GM12874 (cell line): Measurements from ENCODE around the gene MAMSTR.

Source experiments
- TF ChIP-seq, protein P1 (sequence below): IDR thresholded peaks from 2 replicates; pipeline ENCODE4 v1.5.1; 2011; ENCODE audit warnings: low read depth, mild to moderate bottlenecking, control low read depth, low read length, moderate library complexity; ENCODE audit not compliant: insufficient read depth

MAMSTR gene

DNA sequence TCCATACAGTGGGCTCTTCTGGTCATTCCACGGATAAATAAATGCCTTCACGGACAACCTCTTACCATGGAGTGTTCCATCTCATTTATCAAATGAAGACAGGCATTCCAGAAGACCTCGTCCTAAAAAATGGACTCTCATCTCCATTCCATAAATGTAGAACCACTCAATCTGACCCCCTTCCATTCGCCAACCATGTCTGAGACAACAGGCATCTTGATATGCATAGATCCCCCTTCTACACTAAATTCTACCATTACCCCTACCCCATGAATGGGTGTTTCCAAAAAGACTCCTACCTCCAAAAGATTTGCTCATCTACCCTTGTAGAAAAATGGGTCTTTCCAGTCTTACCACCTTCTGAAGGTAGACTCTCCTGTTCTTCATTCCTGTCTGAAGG lies 11.9 kb upstream of the MAMSTR start:
- TF ChIP-seq, protein P1, sequence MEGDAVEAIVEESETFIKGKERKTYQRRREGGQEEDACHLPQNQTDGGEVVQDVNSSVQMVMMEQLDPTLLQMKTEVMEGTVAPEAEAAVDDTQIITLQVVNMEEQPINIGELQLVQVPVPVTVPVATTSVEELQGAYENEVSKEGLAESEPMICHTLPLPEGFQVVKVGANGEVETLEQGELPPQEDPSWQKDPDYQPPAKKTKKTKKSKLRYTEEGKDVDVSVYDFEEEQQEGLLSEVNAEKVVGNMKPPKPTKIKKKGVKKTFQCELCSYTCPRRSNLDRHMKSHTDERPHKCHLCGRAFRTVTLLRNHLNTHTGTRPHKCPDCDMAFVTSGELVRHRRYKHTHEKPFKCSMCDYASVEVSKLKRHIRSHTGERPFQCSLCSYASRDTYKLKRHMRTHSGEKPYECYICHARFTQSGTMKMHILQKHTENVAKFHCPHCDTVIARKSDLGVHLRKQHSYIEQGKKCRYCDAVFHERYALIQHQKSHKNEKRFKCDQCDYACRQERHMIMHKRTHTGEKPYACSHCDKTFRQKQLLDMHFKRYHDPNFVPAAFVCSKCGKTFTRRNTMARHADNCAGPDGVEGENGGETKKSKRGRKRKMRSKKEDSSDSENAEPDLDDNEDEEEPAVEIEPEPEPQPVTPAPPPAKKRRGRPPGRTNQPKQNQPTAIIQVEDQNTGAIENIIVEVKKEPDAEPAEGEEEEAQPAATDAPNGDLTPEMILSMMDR, result no peak

DNA sequence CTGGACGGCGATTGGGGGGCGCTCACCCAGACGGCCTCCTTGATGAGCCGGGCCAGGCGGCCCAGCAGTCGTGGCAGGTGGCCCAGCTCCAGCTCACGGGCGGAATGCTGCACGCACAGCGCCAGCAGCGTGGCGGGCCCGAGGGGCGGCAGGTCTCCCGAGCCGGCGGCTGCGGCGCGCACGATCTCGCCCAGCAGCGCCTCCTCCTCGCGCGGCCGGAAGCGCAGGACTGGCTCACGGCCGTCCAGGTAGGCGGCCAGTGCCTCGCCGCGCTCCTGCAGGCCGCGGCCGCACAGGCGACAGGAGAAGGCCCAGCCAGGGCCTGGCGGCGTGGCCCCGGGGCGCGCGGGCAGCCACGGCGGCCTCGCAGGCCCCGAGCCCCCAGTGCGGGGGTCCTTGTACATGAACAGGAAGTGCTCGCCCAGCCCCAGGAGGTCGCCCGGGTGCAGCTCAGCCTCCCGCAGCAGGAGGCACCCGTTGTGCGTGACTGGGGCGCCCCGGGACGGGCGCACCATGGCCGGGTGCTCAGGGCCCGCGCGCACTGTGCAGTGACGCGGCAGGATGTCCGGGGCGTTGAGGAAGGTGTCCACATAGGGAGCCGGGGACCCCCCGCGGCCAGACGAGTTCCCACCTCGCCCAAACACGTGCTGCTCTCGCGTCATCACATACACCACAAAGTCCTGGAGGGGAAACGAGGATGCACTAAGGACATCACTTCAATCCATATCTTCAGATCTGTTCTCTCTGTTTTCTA lies 9.6 kb upstream of the MAMSTR start:
- TF ChIP-seq, protein P1, result no peak

DNA sequence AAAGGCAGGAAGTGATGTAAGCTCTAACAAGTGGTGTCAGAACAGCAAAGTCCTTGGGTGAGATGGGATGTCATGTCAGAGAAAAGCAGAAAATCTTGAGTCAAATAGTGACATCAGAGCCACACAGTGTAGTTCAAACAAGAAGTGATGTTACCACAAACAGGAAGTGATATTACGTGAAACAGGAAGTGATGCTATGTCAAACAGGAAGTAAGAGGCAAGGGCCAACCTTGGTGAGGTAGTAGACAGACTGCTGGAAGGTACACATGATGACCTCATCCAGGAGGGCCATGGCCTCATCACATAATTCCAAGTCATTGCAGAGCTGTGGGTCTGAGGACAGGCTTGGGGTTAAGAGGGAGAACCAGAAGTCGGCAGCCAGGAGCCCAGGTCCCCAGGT lies 7.0 kb upstream of the MAMSTR start:
- TF ChIP-seq, protein P1, result no peak

DNA sequence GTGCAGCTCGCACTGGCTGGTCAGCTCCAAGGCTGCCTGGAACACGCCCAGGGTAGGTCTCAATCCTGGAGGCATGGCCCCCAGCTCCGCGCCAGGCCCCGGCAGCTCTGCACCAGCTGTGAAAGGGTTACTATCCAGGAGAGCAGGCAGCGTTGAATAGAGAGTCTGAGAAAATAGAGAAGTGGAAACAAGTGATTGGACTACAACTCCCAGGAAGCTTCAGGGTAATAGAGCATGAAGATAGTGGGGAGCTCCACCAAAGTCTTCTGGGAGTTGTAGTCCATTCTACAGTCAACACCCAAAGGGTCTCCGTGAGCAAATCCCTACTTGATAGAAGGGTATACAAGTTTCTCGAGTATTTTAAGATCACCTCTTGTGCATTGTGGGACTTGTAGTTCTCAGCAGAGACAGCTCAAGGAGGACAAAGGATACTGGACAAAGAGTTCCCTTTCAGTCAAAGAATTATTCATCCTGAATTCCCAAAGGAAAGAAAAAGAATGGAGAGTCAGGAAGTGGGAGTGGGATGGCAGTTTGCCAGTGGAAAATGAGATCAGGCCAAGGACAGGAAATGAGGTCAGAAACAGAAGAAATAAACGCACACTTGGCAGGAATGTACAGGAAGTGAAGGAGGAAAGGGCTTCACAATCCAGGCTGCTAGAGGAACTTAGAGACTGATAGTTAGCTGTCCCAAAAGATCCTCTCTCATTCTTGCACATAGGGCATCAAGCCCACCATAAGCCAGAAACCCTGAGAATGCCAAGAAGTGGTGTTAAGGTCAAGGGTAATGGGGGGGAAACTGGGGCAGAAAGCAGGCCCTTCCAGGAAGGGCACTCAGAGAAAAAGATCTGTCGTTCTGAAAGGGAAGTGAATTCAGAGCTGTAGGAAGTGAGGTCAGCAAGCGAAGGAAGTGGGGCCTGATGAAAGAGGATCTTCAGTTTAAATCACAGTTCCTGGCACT lies 5.5 kb upstream of the MAMSTR start:
- TF ChIP-seq, protein P1, result no peak

DNA sequence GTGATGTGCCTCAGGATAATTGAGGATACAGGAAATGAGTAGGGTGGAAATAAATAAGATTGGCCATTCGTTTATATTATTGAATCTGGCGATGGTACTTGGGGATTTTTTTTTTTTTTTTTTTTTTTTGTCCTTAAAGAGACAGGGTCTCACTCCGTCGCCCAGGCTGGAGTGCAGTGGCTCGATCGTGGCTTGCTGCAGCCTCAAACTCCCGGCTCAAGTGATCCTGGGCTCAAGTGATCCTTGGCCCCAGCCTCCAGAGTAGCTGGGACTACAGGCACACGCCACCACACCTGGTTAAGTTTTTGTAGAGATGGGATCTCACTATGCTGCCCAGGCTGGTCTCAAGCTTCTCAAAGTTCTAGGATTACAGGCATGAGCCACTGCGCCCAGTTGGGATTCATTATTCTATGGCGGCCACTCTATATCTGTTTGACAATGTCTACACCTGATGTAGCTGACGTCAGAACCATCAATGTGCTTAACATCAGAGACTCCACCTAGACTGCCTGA lies 2.7 kb upstream of the MAMSTR start:
- TF ChIP-seq, protein P1, result no peak

DNA sequence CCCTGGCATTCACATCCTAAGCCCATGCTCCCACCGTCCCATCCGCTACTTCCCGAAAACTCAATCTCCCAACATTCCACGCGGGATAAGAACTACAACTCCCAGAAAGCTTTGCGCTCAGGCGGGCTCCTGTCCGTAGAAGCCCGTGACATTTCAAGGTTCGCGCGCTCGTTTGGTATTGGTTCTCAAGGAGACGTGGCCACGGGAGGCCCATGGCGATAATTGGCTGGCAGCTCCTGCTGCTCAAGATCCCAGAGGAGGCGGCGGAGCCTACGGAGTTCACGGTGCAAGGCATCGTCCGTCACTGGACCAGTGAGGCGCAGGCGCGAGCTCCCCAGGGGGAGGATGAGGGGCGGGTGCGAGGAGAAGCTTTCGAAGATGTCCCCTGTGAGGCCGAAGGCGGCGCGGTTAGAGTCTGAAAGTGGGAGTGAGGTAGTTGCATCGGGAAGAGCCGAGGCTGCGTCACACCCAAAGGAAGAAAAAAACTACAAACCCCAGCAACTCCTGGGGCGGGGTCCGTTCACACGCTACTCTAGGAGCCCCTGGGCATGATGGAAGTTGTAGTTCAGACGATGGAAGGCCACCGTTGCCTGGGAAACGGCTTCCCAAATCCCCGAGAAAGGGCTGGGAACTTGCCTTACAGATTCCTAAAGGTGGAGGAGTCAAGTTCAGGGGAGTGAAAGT lies 1.2 kb upstream of the MAMSTR start:
- TF ChIP-seq, protein P1, result no peak

DNA sequence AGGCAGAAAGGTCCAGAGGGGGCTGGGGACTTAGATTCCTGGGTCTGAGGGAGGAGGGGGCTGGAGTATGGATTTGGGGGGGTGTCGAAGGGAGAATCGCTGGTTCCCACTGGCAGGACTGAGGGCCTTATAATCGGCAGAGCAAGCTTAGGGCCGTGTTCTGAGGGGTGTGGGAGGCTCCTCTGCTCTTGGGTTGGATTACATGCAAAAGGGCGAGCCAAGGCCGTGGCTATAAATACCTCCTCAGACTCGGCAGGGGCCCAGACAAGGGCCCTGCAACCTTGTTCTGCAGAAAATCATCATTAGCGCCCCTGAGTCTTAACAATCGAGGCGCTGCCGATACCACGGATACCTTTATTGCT lies 707 bp upstream of the MAMSTR start:
- TF ChIP-seq, protein P1, result no peak
